Heart left ventricle (tissue), 16 donors: ENCODE data around the gene BDP1. TPM values are rescaled to one million over a fixed set of nuclear protein-coding genes. Genes with fewer than 3 reads are reported as not detected.
"Not testable (repeated sequence)": the region's sequence is repeated elsewhere in the genome, so short reads cannot be mapped to it uniquely, and the experiment has no call there.

Experiments used
- ATAC-seq, 4 donors: fragments of 200-7000 bp; cut with Tn5 transposase; one replicate each; pipeline ENCODE4 v1.9.1; 2020 to 2022; ENCODE audit warnings: moderate library complexity in 4 of 4, mild to moderate bottlenecking in 3 of 4, moderate number of reproducible peaks in 1 of 4
- DNase-seq, 5 donors: peaks; one replicate each; pipeline ENCODE4 v3.0.0-alpha.2; 2020
- H3K27ac ChIP-seq, 12 donors: fragments of 200-600 bp; sonication (generic) in 4 of 12; one replicate each; pipeline versions ENCODE4 v1.5.0 to v1.8.0; 2016 to 2022; ENCODE audit warnings: mild to moderate bottlenecking in 2 of 12
- H3K27me3 ChIP-seq, 9 donors: fragments of 200-600 bp; sonication (generic) in 2 of 9; one replicate each; pipeline versions ENCODE4 v1.5.1 to v1.8.0; 2016 to 2022; ENCODE audit warnings: mild to moderate bottlenecking in 3 of 9
- H3K36me3 ChIP-seq, 9 donors: fragments of 200-600 bp; sonication (generic) in 2 of 9; one replicate each; pipeline versions ENCODE4 v1.5.0 to v1.8.0; 2018 to 2022; ENCODE audit warnings: mild to moderate bottlenecking in 2 of 9
- H3K4me1 ChIP-seq, 12 donors: fragments of 200-600 bp; sonication (generic) in 4 of 12; one replicate each; pipeline versions ENCODE4 v1.5.0 to v1.8.0; 2016 to 2022; ENCODE audit warnings: mild to moderate bottlenecking in 3 of 12
- H3K4me3 ChIP-seq, 12 donors: fragments of 200-600 bp; sonication (generic) in 4 of 12; one replicate each; pipeline versions ENCODE4 v1.5.0 to v1.8.0; 2017 to 2022; ENCODE audit warnings: mild to moderate bottlenecking in 9 of 12, moderate library complexity in 4 of 12
- H3K9me3 ChIP-seq, 12 donors: fragments of 200-600 bp; sonication (generic) in 4 of 12; one replicate each; pipeline versions ENCODE4 v1.5.0 to v1.8.0; 2016 to 2022; ENCODE audit warnings: mild to moderate bottlenecking in 1 of 12
- CTCF ChIP-seq, 12 donors: fragments of 200-600 bp; sonication (generic) in 4 of 12; IDR thresholded peaks; one replicate each; pipeline versions ENCODE4 v1.5.0 to v1.8.0; 2018 to 2022; ENCODE audit warnings: antibody characterized with exemption in 12 of 12, mild to moderate bottlenecking in 5 of 12
- POLR2A ChIP-seq, 2 donors: fragments of 450-650 bp; IDR thresholded peaks; one replicate each; pipeline ENCODE4 v1.6.1; 2017; ENCODE audit warnings: antibody characterized with exemption in 2 of 2, mild to moderate bottlenecking in 2 of 2, moderate library complexity in 2 of 2
- WGBS, 4 donors: extraction: QIAGEN DNeasy Blood & Tissue Kit in 2 of 4; methylation state at CpG; one replicate each; pipeline versions ENCODE4 v1.1.5 to v1.1.7; 2013 to 2018; 5-methylcytosine and 5-hydroxymethylcytosine counted together
- intact Hi-C, 10 donors: fragments of 100-400 bp; cut with DNase I; formaldehyde crosslinking; loops; one replicate each; pipeline versions ENCODE4 v1.11.1 to v1.14.2; 2022
- polyA plus RNA-seq, 2 donors: library from polyadenylated mRNA; stranded (reverse); fragments of 200-250 nt; gene quantifications; one replicate each; pipeline ENCODE4 v1.2.3, GENCODE V29; 2013
- total RNA-seq, 9 donors: library from RNA; depleted of rRNA in 2 of 9; stranded (reverse); fragments of >200 nt in 2 of 9; fragmentation: NEBNext Ultra II Directional in 3 of 9; extraction: Animal tissue kit (Norgen Biotek cat#: 25700) in 3 of 9; gene quantifications; one replicate each; pipeline versions ENCODE4 v1.1.0 to v1.2.4, GENCODE V29; 2016 to 2023
- donor health status: ischemic (EF 13 %, LVEDD 7.1; RV severe dilation, severe dysfunction).
- donor health status: healthy with polysubstance abuse.
- donor health status: DM: no; HTN: yes; CAD: no.
- donor health status: DM: no; HTN: no; CAD: no.
- donor health status: ischemic (EF 25% LVEDD 6.9; RV normal size, moderate dysfunction).
- donor health status: ischemic (EF 25% LVEDD 5.7; RV mildly dilated, moderate dysfunction).
- donor health status: healthy.
- donor health status: DM: yes; HTN: yes; CAD: no.
- donor health status: ischemic (EF 35%, LVEDD 5.7; RV mildly dilated, moderate dysfunction).
- donor health status: nonischemic (EF 11% LVEDD 7.7; RV severe dilation, severe dysfunction).
- donor health status: DM: yes; HTN: yes; CAD: no.
- donor health status: PGD.
- donor health status: ischemic (EF 29% LVEDD 5.4; RV normal size, mild dysfunction).
- donor health status: nonischemic (EF 23%, LVEDD 6.1; RV moderate dilation, normal function).

BDP1 gene
- total and polyA plus RNA-seq, 11 donors: 9.9 to 18.3 (median 16.6) TPM

GRCh38 chr5:71503536-71503935 is 48.1 kb downstream of the BDP1 start:
- no peak overlapping the region for H3K4me3 ChIP-seq
- H3K27me3 ChIP-seq: no peaks in the 10 kb centered on the region
- TF ChIP-seq POLR2A (IDR thresholded peaks at IDR 0.05) (no peak), CTCF (IDR thresholded peaks at IDR 0.05) (no peak)
- peaks cover 0 to 100% (median 97%) of the 10 kb centered on the region in 9 donors for H3K36me3 ChIP-seq
- ATAC-seq (no peak), DNase-seq (no peak)
- no peak overlapping the region for H3K27ac ChIP-seq
- 94 to 98% (median 97%) methylated on average over 2 of the region's 2 CpGs for WGBS, 4 donors
- intact Hi-C loops: loop anchor here in 2 of 10 donors (5.0 kb wide), 2 partner anchors 44 to 49 kb away; no protein-coding TSS in a partner anchor
- H3K4me1 ChIP-seq: no peaks in the 10 kb centered on the region
- H3K9me3 ChIP-seq: no peaks in the 10 kb centered on the region

DNA sequence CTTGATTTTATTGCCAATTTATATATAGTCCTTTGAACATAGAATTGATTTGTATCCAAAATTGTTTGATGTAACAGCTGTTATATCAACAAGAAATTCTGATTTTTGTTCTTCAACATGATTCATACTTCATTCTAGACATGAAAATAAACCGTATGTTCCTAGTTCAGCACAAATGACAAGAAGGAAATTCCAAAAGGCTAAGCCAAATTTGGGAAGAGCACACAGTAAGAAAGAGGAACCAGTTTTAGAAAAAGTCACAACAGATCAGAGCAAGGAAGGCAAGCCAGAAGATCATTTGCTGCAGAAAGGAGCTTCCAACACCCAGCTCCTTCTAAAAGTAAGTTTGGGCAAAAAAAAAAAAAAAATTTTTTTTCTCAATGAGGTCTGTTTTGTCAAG is 66.7 kb downstream of the BDP1 start:
- Histone ChIP-seq H3K27me3 (no peaks in the 10 kb centered on the region), H3K4me1 (no peaks in the 10 kb centered on the region), H3K9me3 (no peaks in the 10 kb centered on the region), H3K36me3 (peaks cover 0 to 84% (median 78%) of the 10 kb centered on the region in 9 donors), H3K4me3 (no peak overlapping the region), H3K27ac (no peak overlapping the region)
- ATAC-seq (no peak), DNase-seq (no peak)
- TF ChIP-seq POLR2A (IDR thresholded peaks at IDR 0.05): no peak
- TF ChIP-seq CTCF (IDR thresholded peaks at IDR 0.05): no peak
- intact Hi-C loops: loop anchor here in 1 of 10 donors (5.0 kb wide), 1 partner anchor 35 kb away; no protein-coding TSS in a partner anchor
- WGBS, 4 donors: 63 to 86% (median 85%) methylated on average over 1 of the region's 1 CpG

GRCh38 chr5:71525611-71526010 is 70.2 kb downstream of the BDP1 start:
- DNase-seq, ATAC-seq, H3K4me3 ChIP-seq, intact Hi-C loops, H3K27me3 ChIP-seq, H3K27ac ChIP-seq, H3K4me1 ChIP-seq, H3K9me3 ChIP-seq: not testable (repeated sequence)
- 95 to 98% methylated on average over 24 to 26 of the region's 26 CpGs; no CpG with 5 or more reads in 2 of the 4 donors for WGBS, 4 donors
- H3K36me3 ChIP-seq: peaks cover 0 to 81% (median 65%) of the 10 kb centered on the region in 9 donors

DNA sequence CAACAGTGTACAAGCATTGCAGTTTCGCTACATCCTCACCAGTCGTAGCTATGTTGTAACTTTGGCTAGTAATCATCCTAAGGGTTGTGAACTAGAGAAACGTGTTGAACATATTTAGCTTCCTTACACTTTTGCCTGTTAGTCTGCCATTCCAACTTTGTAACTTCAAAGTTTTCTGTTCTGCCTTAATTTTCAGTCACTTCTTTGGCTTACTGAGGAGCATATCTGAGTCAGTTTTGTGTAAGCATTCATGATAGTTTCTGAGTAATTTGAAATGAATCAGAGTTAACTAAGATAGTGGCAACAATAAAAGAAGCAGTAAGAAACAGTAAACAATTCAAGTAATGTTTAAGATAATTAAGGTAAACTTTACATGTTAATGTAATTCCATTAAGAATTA is 72.8 kb downstream of the BDP1 start:
- Histone ChIP-seq H3K27ac (no peak overlapping the region), H3K4me1 (peaks cover 0 to 6% (median 0%) of the 10 kb centered on the region in 12 donors), H3K4me3 (no peak overlapping the region), H3K36me3 (peaks cover 0 to 79% (median 49%) of the 10 kb centered on the region in 9 donors), H3K27me3 (no peaks in the 10 kb centered on the region), H3K9me3 (no peaks in the 10 kb centered on the region)
- DNase-seq (no peak), ATAC-seq (no peak)
- 85 to 87% (median 86%) methylated on average over 3 of the region's 3 CpGs for WGBS, 4 donors
- TF ChIP-seq POLR2A (IDR thresholded peaks at IDR 0.05): no peak
- intact Hi-C loops: no loop called here

GRCh38 chr5:71529682-71530081 is 74.2 kb downstream of the BDP1 start:
- Histone ChIP-seq H3K4me3 (no peak overlapping the region), H3K27me3 (no peaks in the 10 kb centered on the region), H3K4me1 (peaks cover 0 to 13% (median 0%) of the 10 kb centered on the region in 12 donors), H3K27ac (no peak overlapping the region), H3K9me3 (no peaks in the 10 kb centered on the region), H3K36me3 (peaks cover 0 to 78% (median 42%) of the 10 kb centered on the region in 9 donors)
- intact Hi-C loops: loop anchor here in 1 of 10 donors (10.0 kb wide), 1 partner anchor 65 kb away; no protein-coding TSS in a partner anchor
- 88 to 94% (median 90%) methylated on average over 1 of the region's 1 CpG for WGBS, 4 donors
- DNase-seq: no peak
- no peak for ATAC-seq
- TF ChIP-seq CTCF (IDR thresholded peaks at IDR 0.05) (no peak), POLR2A (IDR thresholded peaks at IDR 0.05) (no peak)
